ENCODE measurements around the gene NPPC.
"Not testable (repeated sequence)": the region's sequence is repeated elsewhere in the genome, so short reads cannot be mapped to it uniquely, and the experiment has no call there.

NPPC gene

GRCh38 chr2:231882646-231883045 lies 43.5 kb downstream of the NPPC start:
- no peaks in the 10 kb centered on the region for H3K36me3 ChIP-seq (ENCODE audit: control insufficient read depth, insufficient read depth, low read length)
- H3K9me3 ChIP-seq (ENCODE audit: control insufficient read depth, insufficient read depth, low read depth, low read length): peaks cover 7% of the 10 kb centered on the region; the same call in 1 of the 2 replicates
- H3K27me3 ChIP-seq (ENCODE audit: control insufficient read depth, insufficient read depth, low read length): no peaks in the 10 kb centered on the region
- H3K4me1 ChIP-seq (ENCODE audit: control insufficient read depth, insufficient read depth, low read length): no peaks in the 10 kb centered on the region
- H3K4me3 ChIP-seq (ENCODE audit: low read depth, low read length): no peak overlapping the region
- H3K27ac ChIP-seq (ENCODE audit: low read depth, low read length): no peak overlapping the region
- H3K9ac ChIP-seq (ENCODE audit: low read length): no peak overlapping the region

GRCh38 chr2:231880371-231880770 lies 45.8 kb downstream of the NPPC start:
- H3K36me3 ChIP-seq (ENCODE audit: control insufficient read depth, insufficient read depth, low read length); H3K27ac ChIP-seq (ENCODE audit: low read depth, low read length); H3K27me3 ChIP-seq (ENCODE audit: control insufficient read depth, insufficient read depth, low read length); H3K9me3 ChIP-seq (ENCODE audit: control insufficient read depth, insufficient read depth, low read depth, low read length); H3K9ac ChIP-seq (ENCODE audit: low read length); H3K4me3 ChIP-seq (ENCODE audit: low read depth, low read length); H3K4me1 ChIP-seq (ENCODE audit: control insufficient read depth, insufficient read depth, low read length): not testable (repeated sequence)

- Histone ChIP-seq H3K27me3 (ENCODE audit: control insufficient read depth, insufficient read depth, low read length) (no peaks in the 10 kb centered on the region), H3K9me3 (ENCODE audit: control insufficient read depth, insufficient read depth, low read depth, low read length) (no peaks in the 10 kb centered on the region), H3K4me1 (ENCODE audit: control insufficient read depth, insufficient read depth, low read length) (no peaks in the 10 kb centered on the region), H3K27ac (ENCODE audit: low read depth, low read length) (no peak overlapping the region), H3K4me3 (ENCODE audit: low read depth, low read length) (no peak overlapping the region), H3K9ac (ENCODE audit: low read length) (no peak overlapping the region), H3K36me3 (ENCODE audit: control insufficient read depth, insufficient read depth, low read length) (no peaks in the 10 kb centered on the region)
Observed at GRCh38 chr2:231879216-231879615, 47.0 kb downstream of the NPPC start.

- no peak overlapping the region for H3K9ac ChIP-seq (ENCODE audit: low read length)
- no peaks in the 10 kb centered on the region for H3K27me3 ChIP-seq (ENCODE audit: control insufficient read depth, insufficient read depth, low read length)
- no peaks in the 10 kb centered on the region for H3K36me3 ChIP-seq (ENCODE audit: control insufficient read depth, insufficient read depth, low read length)
- H3K4me3 ChIP-seq (ENCODE audit: low read depth, low read length): no peak overlapping the region
- no peaks in the 10 kb centered on the region for H3K9me3 ChIP-seq (ENCODE audit: control insufficient read depth, insufficient read depth, low read depth, low read length)
- H3K4me1 ChIP-seq (ENCODE audit: control insufficient read depth, insufficient read depth, low read length): no peaks in the 10 kb centered on the region
- H3K27ac ChIP-seq (ENCODE audit: low read depth, low read length): no peak overlapping the region
Observed at GRCh38 chr2:231877533-231878456, 48.4 kb downstream of the NPPC start.

GRCh38 chr2:231874944-231875343 lies 51.3 kb downstream of the NPPC start:
- Histone ChIP-seq H3K27me3 (ENCODE audit: control insufficient read depth, insufficient read depth, low read length) (no peaks in the 10 kb centered on the region), H3K36me3 (ENCODE audit: control insufficient read depth, insufficient read depth, low read length) (no peaks in the 10 kb centered on the region), H3K9me3 (ENCODE audit: control insufficient read depth, insufficient read depth, low read depth, low read length) (no peaks in the 10 kb centered on the region), H3K27ac (ENCODE audit: low read depth, low read length) (no peak overlapping the region), H3K4me3 (ENCODE audit: low read depth, low read length) (no peak overlapping the region), H3K4me1 (ENCODE audit: control insufficient read depth, insufficient read depth, low read length) (no peaks in the 10 kb centered on the region), H3K9ac (ENCODE audit: low read length) (no peak overlapping the region)
